GM18519 (cell line): ENCODE results near the gene CLEC16A.

Source experiments
- ATAC-seq: cut with Tn5 transposase; IDR thresholded peaks from one replicate; pipeline ENCODE4 v1.9.1; 2021; ENCODE audit warnings: mild to moderate bottlenecking, moderate library complexity; ENCODE audit not compliant: unreplicated experiment, low FRiP score

CLEC16A gene

DNA sequence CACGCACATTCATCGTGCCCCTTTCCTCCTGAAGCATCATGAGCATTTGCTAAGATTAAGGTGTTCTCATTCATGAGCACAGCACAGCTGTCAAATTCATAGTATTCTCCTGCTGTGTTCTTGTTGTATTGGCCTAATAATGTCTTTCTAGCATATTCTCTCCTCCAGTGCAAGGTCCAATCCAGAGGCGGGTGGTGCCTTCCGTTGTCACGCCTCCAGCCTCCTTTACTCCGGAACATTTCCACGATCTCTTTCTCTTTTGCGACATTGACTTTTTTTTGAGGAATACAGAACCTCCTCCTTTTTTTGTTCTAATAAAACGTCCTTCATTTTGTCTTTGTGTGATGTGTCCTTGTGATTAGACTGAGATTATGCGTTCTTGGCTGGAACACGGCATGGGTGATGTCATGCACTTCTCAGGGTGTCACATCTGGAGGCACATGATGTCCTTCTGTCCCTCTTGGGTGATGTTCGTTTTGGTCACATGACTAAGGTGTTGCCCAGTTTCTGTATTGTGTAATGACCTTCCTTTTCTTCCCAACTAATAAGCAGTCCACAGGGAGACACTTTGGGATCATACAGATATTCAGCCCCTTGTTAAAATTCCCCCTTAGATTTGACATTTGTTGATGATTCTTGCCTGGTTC lies 66.3 kb downstream of the CLEC16A start:
- no peak for ATAC-seq

DNA sequence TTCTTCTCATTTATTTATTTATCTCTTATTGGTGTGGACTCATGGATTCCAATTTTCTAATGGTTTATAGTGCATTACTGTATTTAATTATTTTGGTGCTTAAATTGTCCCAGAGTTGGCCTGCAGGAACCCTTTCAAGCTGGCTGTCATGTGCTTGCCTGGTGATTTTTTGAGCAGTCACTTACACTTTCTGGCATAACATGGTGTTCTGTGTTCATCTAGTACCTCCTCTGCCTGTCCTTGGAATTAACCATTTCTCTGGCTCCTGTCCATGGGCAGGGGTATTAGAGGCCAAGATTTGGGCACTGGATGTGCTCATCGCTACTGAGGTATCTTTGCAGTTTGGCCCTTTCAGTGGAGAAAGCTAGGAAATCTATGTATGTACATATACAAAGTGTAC lies 67.0 kb downstream of the CLEC16A start:
- no peak for ATAC-seq

DNA sequence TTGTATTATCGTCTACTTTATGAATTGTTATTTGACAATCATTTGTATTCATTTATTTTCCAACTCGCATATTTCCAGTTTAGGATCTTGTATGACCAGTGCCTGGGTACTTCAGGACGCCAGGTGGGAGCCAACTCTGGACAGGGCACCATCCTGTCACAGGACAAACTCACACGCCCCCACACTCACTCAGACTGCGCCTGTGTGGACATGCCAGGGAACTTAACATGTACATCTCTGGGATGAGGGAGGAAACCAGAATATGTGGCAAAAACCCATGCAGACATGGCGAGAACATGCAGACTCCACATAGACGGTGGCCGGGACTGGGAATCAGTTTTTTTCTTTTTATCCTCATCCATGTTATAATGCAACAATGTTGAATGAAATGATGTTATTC lies 68.5 kb downstream of the CLEC16A start:
- no peak for ATAC-seq

DNA sequence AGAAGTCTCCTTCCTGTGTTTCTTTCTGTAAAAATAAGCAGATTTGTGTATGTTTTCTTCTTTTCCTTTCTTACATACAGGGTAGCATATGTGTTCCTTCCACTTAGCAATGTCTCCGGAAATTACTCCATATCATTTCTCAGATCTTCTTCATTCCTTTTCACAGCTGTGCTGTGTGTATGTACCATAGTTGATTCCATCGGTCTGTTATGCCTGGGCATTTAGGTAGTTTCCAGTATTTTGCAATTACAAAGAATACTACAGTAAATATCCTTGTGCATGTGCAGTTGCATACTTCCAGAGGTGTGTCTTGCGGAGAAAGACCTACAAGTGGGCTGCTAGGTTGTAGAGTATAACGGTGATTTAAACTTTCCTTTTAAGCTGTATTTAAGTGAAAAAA lies 69.8 kb downstream of the CLEC16A start:
- no peak for ATAC-seq

DNA sequence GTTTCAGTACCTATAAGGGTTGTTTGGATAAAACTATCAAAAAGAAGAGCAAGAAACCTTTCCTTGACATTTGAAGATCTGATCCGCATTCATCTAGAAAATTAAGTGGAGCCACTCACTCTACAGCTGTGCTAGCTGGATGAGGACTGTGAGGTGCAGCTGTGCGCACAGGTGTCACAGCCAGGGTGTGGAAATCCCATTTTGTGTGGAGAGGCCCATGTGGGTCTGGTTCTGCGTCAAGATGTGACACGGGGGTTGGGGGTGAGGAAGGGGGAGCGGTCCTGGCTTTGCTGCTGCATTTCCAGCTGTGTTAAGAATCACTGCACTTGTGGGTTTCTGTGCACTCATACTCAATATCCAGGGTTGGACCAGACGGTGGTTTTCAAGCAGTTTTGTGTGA lies 70.7 kb downstream of the CLEC16A start:
- ATAC-seq, result no peak

DNA sequence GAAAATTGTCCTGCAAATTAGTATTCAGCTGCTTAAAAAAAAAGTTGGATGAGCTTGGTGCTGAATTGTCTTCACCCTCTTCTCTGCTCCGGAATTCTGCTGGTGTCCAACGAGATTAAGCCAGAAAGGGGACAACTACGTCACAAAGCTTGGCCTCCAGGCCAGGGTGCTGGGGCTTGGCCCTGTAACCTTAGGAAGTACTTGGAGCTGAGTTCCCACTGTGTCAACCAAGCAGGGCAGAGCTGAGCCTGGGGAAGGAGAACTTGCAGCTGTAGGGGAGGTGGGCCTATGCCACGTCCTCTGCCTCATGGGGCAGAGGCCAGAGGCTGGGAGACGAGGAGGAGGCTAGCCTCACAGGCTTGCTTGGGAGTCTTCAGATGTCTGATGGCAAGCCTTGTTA lies 71.2 kb downstream of the CLEC16A start:
- no peak for ATAC-seq

DNA sequence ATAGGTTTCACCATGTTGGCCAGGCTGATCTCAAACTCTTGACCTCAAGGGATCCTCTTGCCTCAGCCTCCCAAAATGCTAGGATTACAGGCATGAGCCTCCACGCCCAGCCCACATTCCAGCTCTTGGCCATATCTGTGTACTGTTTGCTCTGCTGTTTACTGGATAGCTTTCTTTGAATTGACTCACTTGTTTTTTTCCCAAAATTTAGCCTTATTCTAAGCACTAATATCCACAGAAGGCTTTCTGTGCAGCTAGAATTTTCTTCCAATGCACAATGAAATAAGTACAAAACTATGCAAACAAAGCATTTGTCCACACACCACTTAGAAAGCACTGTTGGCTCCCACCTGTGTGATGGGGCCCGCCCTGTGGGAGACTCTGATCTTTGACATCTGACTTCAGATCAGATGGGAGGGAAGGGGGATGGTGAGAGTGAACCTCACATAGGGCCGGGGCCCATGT lies 72.2 kb downstream of the CLEC16A start:
- no peak for ATAC-seq

DNA sequence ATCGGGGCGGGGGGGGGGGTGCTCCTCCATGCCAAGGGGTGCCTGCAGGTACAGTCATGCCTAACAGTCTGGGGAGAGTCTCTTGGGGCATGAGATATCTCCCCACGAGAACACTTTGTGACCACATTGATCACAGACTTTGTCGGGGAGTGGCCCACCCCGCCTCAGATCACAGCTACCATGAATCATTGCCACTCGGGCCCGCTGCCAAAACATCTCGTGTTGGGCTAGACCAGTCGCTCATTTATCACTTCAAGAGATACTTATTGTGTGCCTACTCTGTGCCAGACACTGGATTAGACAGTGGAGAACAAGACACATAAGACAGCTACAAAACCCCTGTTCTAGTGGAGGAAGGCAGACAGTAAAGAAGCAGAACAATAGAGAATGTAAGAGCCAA lies 72.6 kb downstream of the CLEC16A start:
- no peak for ATAC-seq

DNA sequence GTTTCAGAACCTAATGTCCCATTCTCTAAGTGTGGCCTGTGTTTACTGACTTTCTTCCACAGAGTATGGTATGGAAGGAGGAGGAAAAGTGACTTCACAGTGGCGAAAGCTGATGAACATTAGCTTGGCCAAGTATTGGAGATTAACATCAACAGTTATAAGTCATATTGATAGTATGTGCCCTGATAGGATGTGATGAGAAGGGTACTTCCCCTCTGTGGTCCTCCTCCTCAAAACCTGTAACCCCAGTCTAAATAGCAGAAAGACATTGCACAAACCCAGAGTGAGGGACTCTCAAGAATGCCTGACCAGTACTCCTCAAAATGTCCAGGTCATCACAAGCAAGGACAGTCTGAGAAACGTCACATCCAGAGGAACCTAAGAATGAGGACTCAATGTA lies 73.1 kb downstream of the CLEC16A start:
- no peak for ATAC-seq

DNA sequence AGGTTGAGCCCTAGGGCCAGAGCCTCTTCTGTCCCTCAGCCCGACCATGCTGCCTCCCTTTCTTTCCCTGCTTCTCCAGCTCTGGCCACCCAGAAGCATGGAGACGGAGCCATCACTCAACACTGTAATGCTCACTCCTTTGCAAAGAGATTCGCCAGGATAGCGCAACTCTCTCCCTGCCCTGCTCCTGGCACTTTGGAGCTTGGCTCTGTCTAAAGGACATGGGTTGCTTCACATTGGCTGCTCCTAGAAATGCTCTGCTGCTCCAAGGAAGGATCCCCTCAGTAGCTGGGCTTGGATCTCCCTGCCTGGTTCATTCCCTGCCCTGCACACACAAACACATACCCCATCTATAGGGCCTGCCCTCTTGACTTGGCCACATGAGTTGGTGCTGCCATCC lies 76.0 kb downstream of the CLEC16A start:
- ATAC-seq, result no peak

DNA sequence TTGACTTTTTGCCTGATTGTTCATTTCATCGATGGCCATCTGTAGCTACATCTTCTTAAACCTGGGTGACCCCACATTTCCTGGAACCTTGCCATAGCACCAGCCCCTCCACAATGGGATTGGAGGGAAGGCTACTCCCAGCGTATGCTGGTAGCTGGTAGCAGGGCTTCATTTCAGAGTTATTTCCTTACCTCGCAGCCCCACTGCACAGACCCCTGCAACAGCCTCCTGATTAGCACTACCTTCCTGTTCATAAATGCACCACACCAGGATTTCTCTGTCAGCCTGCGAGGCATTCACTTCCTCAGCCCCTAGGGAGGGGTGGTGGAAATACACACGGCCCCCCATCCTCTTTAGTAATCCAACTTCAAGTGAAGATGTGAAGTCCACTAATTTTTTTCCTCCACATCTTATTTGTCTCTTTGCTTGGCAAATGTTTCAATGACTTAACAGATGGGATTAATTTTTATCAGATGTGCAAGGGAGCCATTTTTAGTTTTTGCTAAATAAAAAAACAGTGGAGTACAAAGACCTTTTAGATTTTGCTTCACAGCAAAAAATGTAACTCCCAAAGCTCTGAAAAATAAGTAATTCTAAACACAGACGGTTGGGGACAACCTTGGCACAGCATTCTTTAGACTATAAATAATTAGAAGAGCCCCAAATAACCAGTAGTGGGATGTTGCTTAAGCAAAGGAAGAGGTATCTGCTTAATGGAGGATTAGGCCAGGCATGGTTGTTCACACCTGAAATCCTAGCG lies 76.6 kb downstream of the CLEC16A start:
- ATAC-seq, result no peak

DNA sequence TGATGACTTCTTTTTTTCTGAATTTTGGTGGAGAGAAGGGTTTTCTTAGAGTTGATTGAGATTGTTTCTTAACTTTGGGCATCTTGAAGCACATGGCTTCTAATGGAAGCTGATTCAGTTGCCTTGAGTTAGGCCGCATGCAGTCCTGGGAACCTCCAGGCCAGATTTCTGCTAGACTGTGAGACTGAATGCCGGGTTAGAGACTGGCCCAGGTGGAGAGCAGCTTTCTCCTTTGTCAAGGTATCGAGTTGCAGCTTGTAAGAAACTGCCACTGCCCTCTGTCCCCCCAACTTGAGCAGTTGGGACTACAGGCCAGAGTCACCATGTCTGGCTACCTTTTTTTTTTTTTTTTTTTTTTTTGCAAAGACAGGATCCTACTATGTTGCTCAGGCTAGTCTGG lies 77.6 kb downstream of the CLEC16A start:
- no peak for ATAC-seq

DNA sequence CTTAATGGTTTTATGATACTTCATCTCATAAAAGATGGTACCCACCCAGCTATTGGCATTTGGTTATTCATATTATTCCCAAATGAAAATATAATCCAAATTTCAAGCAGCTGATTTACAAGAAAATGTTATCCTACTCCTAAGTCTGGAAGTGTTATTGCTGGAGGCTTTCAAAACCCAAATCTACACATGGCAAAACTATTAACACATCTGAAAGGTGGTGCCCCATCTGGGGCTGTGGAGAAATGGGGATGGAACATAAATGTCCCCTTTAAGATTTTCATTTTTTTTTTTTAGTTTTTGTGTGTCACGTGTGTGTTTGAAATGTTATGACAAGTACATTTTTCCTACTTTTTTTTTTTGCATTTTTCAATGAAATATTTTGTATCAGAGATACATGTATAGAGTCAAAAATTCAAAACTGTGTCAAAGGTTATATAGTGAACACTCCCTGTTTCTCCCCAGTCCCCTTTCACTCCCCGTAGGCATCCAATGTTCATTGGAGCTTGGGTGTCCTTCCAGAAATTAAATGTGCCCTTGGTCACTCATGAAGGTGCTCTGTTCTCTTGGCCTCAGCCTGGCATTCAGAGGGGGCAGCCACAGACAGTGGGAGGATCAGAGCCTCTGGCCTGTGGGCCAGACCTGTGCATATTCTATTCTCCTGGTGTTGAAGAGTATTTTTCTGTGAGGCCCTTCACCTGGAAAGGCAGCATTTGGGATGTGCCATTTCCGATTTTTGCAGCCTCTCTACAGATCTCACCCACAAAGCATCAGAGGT lies 79.1 kb downstream of the CLEC16A start:
- ATAC-seq, result no peak

DNA sequence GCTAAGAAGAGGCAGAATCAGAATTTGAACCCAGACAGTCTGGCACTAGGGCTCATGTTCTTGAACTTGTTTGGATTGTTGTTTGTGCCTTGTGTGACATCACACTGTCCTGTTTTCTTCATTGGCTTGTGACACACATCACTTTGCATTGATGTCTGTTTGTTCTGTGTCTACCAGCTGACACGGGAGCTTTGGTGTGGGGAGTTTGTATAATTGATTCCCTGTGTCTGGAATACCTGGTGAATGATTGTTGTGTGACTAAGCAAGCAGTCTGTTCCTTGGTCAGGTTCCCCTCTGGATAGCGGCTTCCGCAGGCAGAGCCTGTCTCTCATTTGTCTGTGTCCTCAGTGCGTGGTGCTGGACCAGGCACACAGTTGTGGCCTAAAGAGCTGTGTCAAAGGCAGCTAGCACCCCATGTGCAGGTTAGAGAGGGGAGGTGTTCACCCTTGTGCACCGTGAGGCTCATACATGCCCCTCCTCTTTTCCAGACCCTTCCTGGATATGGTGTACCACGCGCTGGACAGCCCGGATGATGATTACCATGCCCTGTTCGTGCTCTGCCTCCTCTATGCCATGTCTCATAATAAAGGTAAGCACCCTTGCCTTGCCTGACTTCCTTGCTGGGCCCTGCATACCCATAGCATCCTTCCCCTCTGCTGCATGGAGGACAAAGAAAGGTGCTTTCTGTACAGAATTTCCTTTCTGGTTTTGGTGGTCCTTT lies 80.1 kb downstream of the CLEC16A start:
- ATAC-seq, result no peak

DNA sequence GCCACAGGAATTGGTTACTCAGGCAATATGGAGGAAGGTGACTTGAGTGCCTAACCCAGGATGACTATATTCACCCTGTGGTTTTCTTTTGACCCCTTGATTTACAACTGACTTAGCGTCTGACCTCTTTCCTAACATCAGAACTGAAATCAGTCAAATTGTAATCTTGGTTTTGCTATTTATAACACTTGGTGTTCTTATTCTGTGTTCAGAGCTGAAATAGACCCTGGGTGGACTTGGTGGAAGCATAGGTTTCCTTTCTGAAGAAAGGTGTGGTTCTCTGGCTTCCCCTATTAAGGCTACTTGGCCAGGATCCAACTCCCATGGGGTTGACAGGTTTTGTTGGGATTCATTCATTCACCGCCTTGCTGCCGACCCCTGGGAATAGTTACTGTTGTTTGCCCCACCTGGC lies 80.8 kb downstream of the CLEC16A start:
- no peak for ATAC-seq

DNA sequence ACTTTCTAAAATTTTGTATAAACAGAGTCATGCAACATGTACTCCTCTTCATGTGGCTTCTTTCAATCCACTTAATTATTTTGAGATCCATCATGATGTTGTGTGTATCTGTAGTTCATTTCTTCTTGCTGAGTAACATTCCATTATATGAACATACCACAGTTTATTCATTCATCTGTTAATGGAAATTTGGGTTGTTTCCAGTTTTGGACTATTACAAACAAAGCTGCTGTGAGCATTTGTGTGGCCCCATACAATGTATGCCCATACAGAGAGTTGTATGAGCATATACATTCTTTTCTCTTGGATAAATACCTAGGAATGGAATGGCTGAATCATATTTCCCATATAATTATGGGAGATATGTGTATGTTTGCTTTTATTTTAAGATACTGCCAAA lies 85.6 kb downstream of the CLEC16A start:
- ATAC-seq, result no peak

DNA sequence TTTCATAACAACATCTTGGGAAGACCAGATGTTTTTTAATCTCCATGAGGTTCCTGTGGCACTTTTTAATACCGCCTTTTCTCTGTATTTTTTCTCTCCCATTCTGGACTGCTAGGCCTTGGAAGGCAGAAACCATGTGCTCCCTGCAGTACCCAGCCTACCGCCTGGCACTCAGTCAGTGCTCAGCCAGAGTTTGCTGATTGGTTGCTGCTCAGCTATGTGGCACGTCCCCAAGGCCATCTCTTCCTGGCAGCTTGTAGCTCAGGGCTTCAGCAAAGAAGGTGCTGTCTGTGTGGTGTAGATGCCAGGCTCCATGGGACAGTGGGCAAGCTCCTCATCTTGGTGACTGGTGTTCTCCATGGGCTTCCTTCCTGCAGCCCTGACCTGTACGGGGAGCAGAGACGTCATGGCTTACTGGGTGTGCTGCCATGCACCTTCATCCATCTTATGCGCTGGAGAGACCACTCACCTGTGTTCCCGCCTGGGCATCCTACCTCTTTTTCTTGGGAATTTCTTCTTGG lies 86.7 kb downstream of the CLEC16A start:
- ATAC-seq, result no peak

DNA sequence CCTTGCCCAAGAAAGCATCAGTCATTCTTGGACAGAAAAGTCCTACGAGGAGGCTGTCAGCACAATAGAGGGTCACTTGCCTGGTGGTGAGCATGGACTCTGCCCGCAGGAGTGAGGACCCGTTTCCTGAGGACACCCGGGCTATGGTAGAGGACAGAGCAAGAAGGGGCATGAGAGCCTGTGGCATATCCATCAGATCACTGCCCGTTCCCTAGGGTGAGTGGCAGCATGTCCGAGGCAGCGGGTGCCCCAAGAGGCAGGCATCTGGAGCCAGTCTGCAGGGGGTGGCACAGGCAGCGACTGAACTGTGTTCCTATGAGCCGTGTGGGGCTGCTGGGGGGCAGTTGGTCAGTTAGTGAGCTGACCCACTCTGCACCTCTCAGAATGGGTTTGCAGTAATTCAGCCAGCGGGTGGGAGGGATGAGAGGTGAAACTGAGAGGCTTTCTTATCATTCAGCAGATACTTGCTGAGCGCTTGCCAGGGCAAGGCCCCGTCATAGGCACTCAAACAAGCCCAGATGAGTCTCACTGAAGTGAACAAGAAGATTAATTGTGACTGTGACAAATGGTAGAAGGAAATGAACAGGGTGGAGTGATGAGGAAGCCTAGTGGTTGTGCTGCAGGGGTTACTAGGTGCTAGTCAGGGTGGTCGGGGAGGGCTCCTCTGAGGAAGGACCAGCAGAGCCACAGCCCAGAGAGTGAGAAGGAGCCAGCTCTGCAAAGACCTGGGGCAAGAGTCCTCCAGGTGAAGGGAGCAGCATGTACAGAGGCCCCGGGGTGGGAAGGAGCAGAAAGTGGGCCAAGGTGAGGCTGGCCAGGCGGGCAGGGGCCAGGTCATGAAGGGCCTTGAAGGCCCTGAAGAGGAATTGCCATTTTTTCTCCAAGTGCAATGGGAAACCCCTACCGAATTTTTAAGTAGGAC lies 87.9 kb downstream of the CLEC16A start:
- no peak for ATAC-seq

DNA sequence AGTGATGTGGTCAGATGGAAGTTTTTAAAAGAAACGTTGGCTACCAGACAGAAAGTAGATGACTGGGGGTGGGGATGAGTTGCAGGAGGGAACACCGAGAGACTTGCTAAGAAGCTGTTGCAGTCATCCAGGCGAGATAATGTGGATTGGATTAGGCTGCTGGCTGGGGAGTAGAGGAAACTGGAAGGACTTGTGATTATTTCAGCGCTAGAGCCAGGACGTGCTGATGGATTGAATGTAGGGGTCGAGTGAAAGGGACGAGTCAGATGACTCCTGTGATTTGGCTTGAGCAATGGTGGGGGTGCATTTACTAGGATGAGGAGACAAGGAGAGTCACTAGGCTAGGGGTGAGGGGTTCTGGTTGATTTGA lies 88.5 kb downstream of the CLEC16A start:
- ATAC-seq, result no peak
